GM18870 (cell line): ENCODE results near the gene MYMX.

ENCODE experiments used
- ATAC-seq: cut with Tn5 transposase; IDR thresholded peaks from one replicate; pipeline ENCODE4 v1.9.1; 2021; ENCODE audit warnings: moderate library complexity; ENCODE audit not compliant: unreplicated experiment

The MYMX gene

GRCh38 chr6:44262467-44263353 is 46.0 kb downstream of the MYMX start:
- ATAC-seq, result no peak

GRCh38 chr6:44263354-44264100 is 46.8 kb downstream of the MYMX start:
- ATAC-seq, result no peak

GRCh38 chr6:44264154-44265006 is 47.7 kb downstream of the MYMX start:
- no peak for ATAC-seq

- ATAC-seq, result no peak
Observed at GRCh38 chr6:44265007-44265721, 48.4 kb downstream of the MYMX start, which contains the start of gene NFKBIE. Gene NFKBIE (minus strand): TSS chr6:44265551. CDS start chr6:44265346, 205 bp downstream.

- ATAC-seq, result no peak
Observed at GRCh38 chr6:44265722-44266233, 49.1 kb downstream of the MYMX start.

GRCh38 chr6:44266347-44266746 is 49.6 kb downstream of the MYMX start:
- no peak for ATAC-seq

- no peak for ATAC-seq
Observed at GRCh38 chr6:44267252-44267651, 50.5 kb downstream of the MYMX start.
